ENCODE data around the gene ARHGAP28. TPM values are rescaled to one million over a fixed set of nuclear protein-coding genes. Genes with fewer than 3 reads are reported as not detected.

The ARHGAP28 gene
- total and polyA plus RNA-seq, 2 of the 13 experiments (the other 11 are each of a cell fraction or from before 2014, with no cell fraction given), result not detected

DNA sequence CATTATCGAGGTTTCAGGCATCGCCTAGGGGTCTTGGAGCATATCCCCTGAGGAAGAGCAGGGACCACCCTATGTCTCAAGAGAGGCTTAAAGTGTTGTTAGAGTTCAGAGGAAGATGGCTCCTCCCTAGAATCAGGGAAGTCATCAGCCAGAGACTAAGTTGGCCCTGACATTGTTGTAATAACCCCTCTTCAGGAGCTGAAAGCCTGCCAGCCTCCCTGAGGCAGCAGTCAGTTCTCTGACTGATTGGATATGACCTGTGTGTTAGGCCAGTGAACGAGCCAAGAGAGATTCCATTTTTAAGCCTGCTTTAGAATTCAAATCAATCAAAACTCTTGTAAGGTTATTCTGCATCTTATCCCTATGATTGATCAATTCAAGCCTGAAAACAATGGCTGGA, 34.9 kb downstream of the ARHGAP28 start:
- TF ChIP-seq, protein P1, sequence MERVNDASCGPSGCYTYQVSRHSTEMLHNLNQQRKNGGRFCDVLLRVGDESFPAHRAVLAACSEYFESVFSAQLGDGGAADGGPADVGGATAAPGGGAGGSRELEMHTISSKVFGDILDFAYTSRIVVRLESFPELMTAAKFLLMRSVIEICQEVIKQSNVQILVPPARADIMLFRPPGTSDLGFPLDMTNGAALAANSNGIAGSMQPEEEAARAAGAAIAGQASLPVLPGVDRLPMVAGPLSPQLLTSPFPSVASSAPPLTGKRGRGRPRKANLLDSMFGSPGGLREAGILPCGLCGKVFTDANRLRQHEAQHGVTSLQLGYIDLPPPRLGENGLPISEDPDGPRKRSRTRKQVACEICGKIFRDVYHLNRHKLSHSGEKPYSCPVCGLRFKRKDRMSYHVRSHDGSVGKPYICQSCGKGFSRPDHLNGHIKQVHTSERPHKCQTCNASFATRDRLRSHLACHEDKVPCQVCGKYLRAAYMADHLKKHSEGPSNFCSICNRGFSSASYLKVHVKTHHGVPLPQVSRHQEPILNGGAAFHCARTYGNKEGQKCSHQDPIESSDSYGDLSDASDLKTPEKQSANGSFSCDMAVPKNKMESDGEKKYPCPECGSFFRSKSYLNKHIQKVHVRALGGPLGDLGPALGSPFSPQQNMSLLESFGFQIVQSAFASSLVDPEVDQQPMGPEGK (CRISPR knock-in tag; IDR thresholded peaks at IDR 0.05), result no peak
- Histone ChIP-seq H3K36me3 (replicated peaks in 1 of 2; ENCODE audit: control insufficient read depth in 1 of 2, insufficient read depth in 2 of 2, low read length in 2 of 2) (no peaks in the 10 kb centered on the region), H3K9me3 (ENCODE audit: low read length) (no peaks in the 10 kb centered on the region), H3K4me1 (ENCODE audit: insufficient read depth, low read length) (no peaks in the 10 kb centered on the region), H3K4me3 (replicated peaks in 1 of 3; ENCODE audit: insufficient read depth in 1 of 3, low read depth in 2 of 3, low read length in 3 of 3) (no peak overlapping the region), H2AFZ (ENCODE audit: low read length) (no peak overlapping the region), H3K9ac (ENCODE audit: insufficient read depth, low read depth, low read length) (no peak overlapping the region), H3K4me2 (ENCODE audit: low read depth, low read length) (no peak overlapping the region), H3K79me2 (ENCODE audit: insufficient read depth, low read length) (no peaks in the 10 kb centered on the region), H4K20me1 (ENCODE audit: insufficient read depth, low read length) (no peaks in the 10 kb centered on the region), H3K27ac (ENCODE audit: extremely low read length, insufficient read depth, low read length) (no peak overlapping the region), H3K27me3 (ENCODE audit: control insufficient read depth in 1 of 2, insufficient read depth in 2 of 2, low read length in 2 of 2) (no peaks in the 10 kb centered on the region)
- CTCF ChIA-PET (ENCODE audit: low intra/inter-chr PET ratio, low total read pairs), result no interaction called here
- DNase-seq (ENCODE audit: low spot score) (no peak), FAIRE-seq (no peak), ATAC-seq (no peak)
- WGBS (ENCODE audit: low lambda C conversion rate), result 3% methylated on average over 3 of the region's 3 CpGs
- POLR2A ChIA-PET, result no interaction called here
- intact Hi-C loops (cut with micrococcal nuclease; ENCODE audit: unreplicated experiment) (no loop called here), in situ Hi-C loops (cut with HindIII; ENCODE audit: extremely low pct_ligation_motif_present, low pct_unique_long_range_greater_than_20kb) (no loop called here)
- BruUV-seq (replicated peaks), result no TSS peak

GRCh38 chr18:6773777-6774176, 44.3 kb downstream of the ARHGAP28 start:
- BruUV-seq (replicated peaks), result no TSS peak
- TF ChIP-seq ZNF264 (CRISPR knock-in tag; IDR thresholded peaks at IDR 0.05), result no peak
- no peak for TF ChIP-seq ZNF605 (CRISPR knock-in tag; IDR thresholded peaks at IDR 0.05)
- no peak for TF ChIP-seq TP53 (CRISPR knock-in tag; conservative IDR thresholded peaks at IDR 0.05)
- no peak for TF ChIP-seq ZBTB2 (CRISPR knock-in tag; IDR thresholded peaks at IDR 0.05; ENCODE audit: low read depth)
- no peak for TF ChIP-seq ZFP90 (CRISPR knock-in tag; IDR thresholded peaks at IDR 0.05; ENCODE audit: borderline replicate concordance)
- TF ChIP-seq ZNF367 (CRISPR knock-in tag; IDR thresholded peaks at IDR 0.05; ENCODE audit: borderline replicate concordance), result no peak
- TF ChIP-seq ZSCAN29 (CRISPR knock-in tag; conservative IDR thresholded peaks at IDR 0.05), result no peak
- TF ChIP-seq, protein P2, sequence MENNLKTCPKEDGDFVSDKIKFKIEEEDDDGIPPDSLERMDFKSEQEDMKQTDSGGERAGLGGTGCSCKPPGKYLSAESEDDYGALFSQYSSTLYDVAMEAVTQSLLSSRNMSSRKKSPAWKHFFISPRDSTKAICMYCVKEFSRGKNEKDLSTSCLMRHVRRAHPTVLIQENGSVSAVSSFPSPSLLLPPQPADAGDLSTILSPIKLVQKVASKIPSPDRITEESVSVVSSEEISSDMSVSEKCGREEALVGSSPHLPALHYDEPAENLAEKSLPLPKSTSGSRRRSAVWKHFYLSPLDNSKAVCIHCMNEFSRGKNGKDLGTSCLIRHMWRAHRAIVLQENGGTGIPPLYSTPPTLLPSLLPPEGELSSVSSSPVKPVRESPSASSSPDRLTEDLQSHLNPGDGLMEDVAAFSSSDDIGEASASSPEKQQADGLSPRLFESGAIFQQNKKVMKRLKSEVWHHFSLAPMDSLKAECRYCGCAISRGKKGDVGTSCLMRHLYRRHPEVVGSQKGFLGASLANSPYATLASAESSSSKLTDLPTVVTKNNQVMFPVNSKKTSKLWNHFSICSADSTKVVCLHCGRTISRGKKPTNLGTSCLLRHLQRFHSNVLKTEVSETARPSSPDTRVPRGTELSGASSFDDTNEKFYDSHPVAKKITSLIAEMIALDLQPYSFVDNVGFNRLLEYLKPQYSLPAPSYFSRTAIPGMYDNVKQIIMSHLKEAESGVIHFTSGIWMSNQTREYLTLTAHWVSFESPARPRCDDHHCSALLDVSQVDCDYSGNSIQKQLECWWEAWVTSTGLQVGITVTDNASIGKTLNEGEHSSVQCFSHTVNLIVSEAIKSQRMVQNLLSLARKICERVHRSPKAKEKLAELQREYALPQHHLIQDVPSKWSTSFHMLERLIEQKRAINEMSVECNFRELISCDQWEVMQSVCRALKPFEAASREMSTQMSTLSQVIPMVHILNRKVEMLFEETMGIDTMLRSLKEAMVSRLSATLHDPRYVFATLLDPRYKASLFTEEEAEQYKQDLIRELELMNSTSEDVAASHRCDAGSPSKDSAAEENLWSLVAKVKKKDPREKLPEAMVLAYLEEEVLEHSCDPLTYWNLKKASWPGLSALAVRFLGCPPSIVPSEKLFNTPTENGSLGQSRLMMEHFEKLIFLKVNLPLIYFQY (CRISPR knock-in tag; IDR thresholded peaks at IDR 0.05; ENCODE audit: borderline replicate concordance), result no peak
- no peak for TF ChIP-seq KAT8 (CRISPR knock-in tag; IDR thresholded peaks at IDR 0.05)
- no peak for TF ChIP-seq RBM39 (IDR thresholded peaks at IDR 0.05; ENCODE audit: low read depth, low read length, poor library complexity, severe bottlenecking)

More at GRCh38 chr18:6773777-6774176, 44.3 kb downstream of the ARHGAP28 start:
- in situ Hi-C loops (cut with HindIII; ENCODE audit: extremely low pct_ligation_motif_present, low pct_unique_long_range_greater_than_20kb) (no loop called here), intact Hi-C loops (cut with micrococcal nuclease; ENCODE audit: unreplicated experiment) (no loop called here)
- no peaks in the 10 kb centered on the region for H3K9me3 ChIP-seq (ENCODE audit: low read length)
- H3K27ac ChIP-seq (ENCODE audit: extremely low read length, insufficient read depth, low read length), result no peak overlapping the region
- DNase-seq (ENCODE audit: low spot score) (no peak), FAIRE-seq (no peak), ATAC-seq (no peak)
- ChIA-PET POLR2A (no interaction called here), CTCF (ENCODE audit: low intra/inter-chr PET ratio, low total read pairs) (no interaction called here)
- H3K36me3 ChIP-seq (replicated peaks in 1 of 2; ENCODE audit: control insufficient read depth in 1 of 2, insufficient read depth in 2 of 2, low read length in 2 of 2), result no peaks in the 10 kb centered on the region
- H4K20me1 ChIP-seq (ENCODE audit: insufficient read depth, low read length), result no peaks in the 10 kb centered on the region
- H3K4me3 ChIP-seq (replicated peaks in 1 of 3; ENCODE audit: insufficient read depth in 1 of 3, low read depth in 2 of 3, low read length in 3 of 3), result no peak overlapping the region
- H3K79me2 ChIP-seq (ENCODE audit: insufficient read depth, low read length), result no peaks in the 10 kb centered on the region
- H3K27me3 ChIP-seq (ENCODE audit: control insufficient read depth in 1 of 2, insufficient read depth in 2 of 2, low read length in 2 of 2), result peaks cover 1 to 12% of the 10 kb centered on the region in 2 experiments; a peak in 1 of 5 replicates
- no peak overlapping the region for H3K4me2 ChIP-seq (ENCODE audit: low read depth, low read length)
- 85% methylated on average over 2 of the region's 2 CpGs for WGBS (ENCODE audit: low lambda C conversion rate)
- H2AFZ ChIP-seq (ENCODE audit: low read length), result no peak overlapping the region
- no peak overlapping the region for H3K9ac ChIP-seq (ENCODE audit: insufficient read depth, low read depth, low read length)
- H3K4me1 ChIP-seq (ENCODE audit: insufficient read depth, low read length), result no peaks in the 10 kb centered on the region

Data from HepG2 (cell line).